ENCODE measurements around the gene GRIN2A.

Gene GRIN2A

GRCh38 chr16:10037751-10038150, 144.5 kb downstream of the GRIN2A start:
- no peak for DNase-seq (ENCODE audit: low read depth in 2 of 2, low spot score in 1 of 2)

- no peak for DNase-seq (ENCODE audit: low read depth in 2 of 2, low spot score in 1 of 2)
These were observed 145.3 kb downstream of the GRIN2A start for GRCh38 chr16:10036956-10037355.

- no peak for DNase-seq (ENCODE audit: low read depth in 2 of 2, low spot score in 1 of 2)
These were observed 148.7 kb downstream of the GRIN2A start for GRCh38 chr16:10033556-10033955.

- no peak for DNase-seq (ENCODE audit: low read depth in 2 of 2, low spot score in 1 of 2)
These were observed 150.3 kb downstream of the GRIN2A start for GRCh38 chr16:10031955-10032354.

GRCh38 chr16:10031473-10031872, 150.8 kb downstream of the GRIN2A start:
- no peak for DNase-seq (ENCODE audit: low read depth in 2 of 2, low spot score in 1 of 2)

- DNase-seq (ENCODE audit: low read depth in 2 of 2, low spot score in 1 of 2) = no peak
These were observed 153.6 kb downstream of the GRIN2A start for GRCh38 chr16:10028644-10029043.

- no peak for DNase-seq (ENCODE audit: low read depth in 2 of 2, low spot score in 1 of 2)
These were observed 154.7 kb downstream of the GRIN2A start for GRCh38 chr16:10027553-10027952.

- DNase-seq (ENCODE audit: low read depth in 2 of 2, low spot score in 1 of 2) = no peak
These were observed 155.6 kb downstream of the GRIN2A start for GRCh38 chr16:10026593-10026992.

- DNase-seq (ENCODE audit: low read depth in 2 of 2, low spot score in 1 of 2) = no peak
These were observed 160.1 kb downstream of the GRIN2A start for GRCh38 chr16:10022098-10022497.

- DNase-seq (ENCODE audit: low read depth in 2 of 2, low spot score in 1 of 2) = no peak
These were observed 161.4 kb downstream of the GRIN2A start for GRCh38 chr16:10020866-10021265.

- no peak for DNase-seq (ENCODE audit: low read depth in 2 of 2, low spot score in 1 of 2)
These were observed 165.5 kb downstream of the GRIN2A start for GRCh38 chr16:10016752-10017151.

- DNase-seq (ENCODE audit: low read depth in 2 of 2, low spot score in 1 of 2) = no peak
These were observed 166.8 kb downstream of the GRIN2A start for GRCh38 chr16:10015397-10015796.

- DNase-seq (ENCODE audit: low read depth in 2 of 2, low spot score in 1 of 2) = no peak
These were observed 168.5 kb downstream of the GRIN2A start for GRCh38 chr16:10013774-10014173.

GRCh38 chr16:10013364-10013763, 168.9 kb downstream of the GRIN2A start:
- no peak for DNase-seq (ENCODE audit: low read depth in 2 of 2, low spot score in 1 of 2)

- no peak for DNase-seq (ENCODE audit: low read depth in 2 of 2, low spot score in 1 of 2)
These were observed 172.5 kb downstream of the GRIN2A start for GRCh38 chr16:10009684-10010083.

GRCh38 chr16:10003486-10003885, 178.7 kb downstream of the GRIN2A start:
- DNase-seq (ENCODE audit: low read depth in 2 of 2, low spot score in 1 of 2) = no peak

- no peak for DNase-seq (ENCODE audit: low read depth in 2 of 2, low spot score in 1 of 2)
These were observed 180.9 kb downstream of the GRIN2A start for GRCh38 chr16:10001258-10001775.

GRCh38 chr16:9996221-9996620, 186.0 kb downstream of the GRIN2A start:
- no peak for DNase-seq (ENCODE audit: low read depth in 2 of 2, low spot score in 1 of 2)

GRCh38 chr16:9992441-9992840, 189.8 kb downstream of the GRIN2A start:
- no peak for DNase-seq (ENCODE audit: low read depth in 2 of 2, low spot score in 1 of 2)

GRCh38 chr16:9980981-9981380, 201.2 kb downstream of the GRIN2A start:
- no peak for DNase-seq (ENCODE audit: low read depth in 2 of 2, low spot score in 1 of 2)

GRCh38 chr16:9978160-9978725, 204.0 kb downstream of the GRIN2A start:
- DNase-seq (ENCODE audit: low read depth in 2 of 2, low spot score in 1 of 2) = no peak

- no peak for DNase-seq (ENCODE audit: low read depth in 2 of 2, low spot score in 1 of 2)
These were observed 204.8 kb downstream of the GRIN2A start for GRCh38 chr16:9977333-9977897.

- DNase-seq (ENCODE audit: low read depth in 2 of 2, low spot score in 1 of 2) = no peak
These were observed 205.6 kb downstream of the GRIN2A start for GRCh38 chr16:9976601-9977000.
